GM23248 (cell line): ENCODE results near the gene TUBB.

Experiments used
- EZH2 ChIP-seq: fragments of 200-600 bp; sonication (generic); IDR thresholded peaks from 2 replicates; pipeline ENCODE4 v1.6.1; 2018; ENCODE audit warnings: antibody characterized with exemption, mild to moderate bottlenecking; ENCODE audit not compliant: insufficient read depth, poor library complexity, severe bottlenecking
- EZH2phosphoT487 ChIP-seq: fragments of 200-600 bp; sonication (generic); IDR thresholded peaks from 2 replicates; pipeline ENCODE4 v1.6.1; 2018; ENCODE audit warnings: antibody characterized with exemption, moderate library complexity, mild to moderate bottlenecking, low read depth; ENCODE audit not compliant: insufficient read depth

GRCh38 chr6:30670760-30671527, 49.2 kb upstream of the TUBB start:
- TF ChIP-seq EZH2phosphoT487 (no peak), EZH2 (no peak)
